GOT3 (cell line): ENCODE results near the gene TJP2.

ENCODE experiments used
- DNase-seq: peaks from one replicate; lab custom pipeline; 2025; ENCODE audit warnings: mixed read lengths; lab: John Stamatoyannopoulos, UW

Gene TJP2

GRCh38 chr9:69191231-69191630, 17.2 kb downstream of the TJP2 start:
- DNase-seq, result no peak

GRCh38 chr9:69192214-69192613, 18.1 kb downstream of the TJP2 start:
- no peak for DNase-seq

GRCh38 chr9:69193685-69194032, 19.6 kb downstream of the TJP2 start:
- no peak for DNase-seq

GRCh38 chr9:69194702-69195418, 20.8 kb downstream of the TJP2 start:
- DNase-seq, result no peak

GRCh38 chr9:69195668-69196067, 21.6 kb downstream of the TJP2 start:
- no peak for DNase-seq

GRCh38 chr9:69197687-69198086, 23.6 kb downstream of the TJP2 start:
- DNase-seq, result no peak

- no peak for DNase-seq
These were observed 24.6 kb downstream of the TJP2 start for GRCh38 chr9:69198521-69199220.

GRCh38 chr9:69199769-69200470, 25.8 kb downstream of the TJP2 start:
- no peak for DNase-seq

GRCh38 chr9:69202556-69202955, 28.5 kb downstream of the TJP2 start:
- no peak for DNase-seq

GRCh38 chr9:69204326-69204725, 30.2 kb downstream of the TJP2 start:
- DNase-seq, result no peak

GRCh38 chr9:69204849-69205248, 30.8 kb downstream of the TJP2 start:
- DNase-seq, result no peak

- no peak for DNase-seq
These were observed 32.0 kb downstream of the TJP2 start for GRCh38 chr9:69206047-69206446.

GRCh38 chr9:69207503-69207902, 33.4 kb downstream of the TJP2 start:
- no peak for DNase-seq

- no peak for DNase-seq
These were observed 37.5 kb downstream of the TJP2 start for GRCh38 chr9:69211424-69212036.

GRCh38 chr9:69213647-69214046, 39.6 kb downstream of the TJP2 start:
- DNase-seq, result no peak

GRCh38 chr9:69214939-69215338, 40.9 kb downstream of the TJP2 start:
- no peak for DNase-seq

- no peak for DNase-seq
These were observed 41.9 kb downstream of the TJP2 start for GRCh38 chr9:69215774-69216485.

- DNase-seq, result no peak
These were observed 44.1 kb downstream of the TJP2 start for GRCh38 chr9:69218166-69218565.

GRCh38 chr9:69221036-69221435, 47.0 kb downstream of the TJP2 start:
- DNase-seq, result no peak

GRCh38 chr9:69222970-69223369, 48.9 kb downstream of the TJP2 start:
- no peak for DNase-seq

GRCh38 chr9:69223605-69224004, 49.5 kb downstream of the TJP2 start:
- DNase-seq, result no peak

GRCh38 chr9:69229367-69229766, 55.3 kb downstream of the TJP2 start:
- DNase-seq, result no peak
